GM23248 (cell line): Measurements from ENCODE around the gene PIWIL4. TPM values are rescaled to one million over a fixed set of nuclear protein-coding genes. Genes with fewer than 3 reads are reported as not detected.
A peak's percentile ranks its signal among the peaks of the same experiment; 100 is the strongest.

Experiments used
- DNase-seq: peaks from one replicate; pipeline ENCODE4 v3.0.0-alpha.2; 2015
- H2AFZ ChIP-seq: fragments of 200-600 bp; sonication (generic); 2 replicates; pipeline ENCODE4 v1.6.1; 2016; ENCODE audit warnings: antibody characterized with exemption
- H3F3A ChIP-seq: fragments of 200-600 bp; sonication (generic); 2 replicates; pipeline ENCODE4 v1.6.1; 2016; ENCODE audit warnings: mild to moderate bottlenecking, antibody characterized with exemption, mixed run types; ENCODE audit not compliant: insufficient read depth
- H3K27ac ChIP-seq: fragments of 200-600 bp; sonication (generic); 2 replicates; pipeline ENCODE4 v1.5.1; 2016; ENCODE audit warnings: mild to moderate bottlenecking
- H3K27me3 ChIP-seq: fragments of 200-600 bp; sonication (generic); replicated peaks from 2 replicates; pipeline ENCODE4 v1.6.1; 2016; ENCODE audit warnings: mild to moderate bottlenecking; ENCODE audit not compliant: insufficient read depth
- H3K36me3 ChIP-seq: fragments of 200-600 bp; sonication (generic); 2 replicates; pipeline ENCODE4 v1.6.1; 2016; ENCODE audit warnings: low read depth, mild to moderate bottlenecking
- H3K4me1 ChIP-seq: fragments of 200-600 bp; sonication (generic); 2 replicates; pipeline ENCODE4 v1.6.1; 2016; ENCODE audit warnings: mild to moderate bottlenecking; ENCODE audit not compliant: insufficient read depth
- H3K4me2 ChIP-seq: fragments of 200-600 bp; sonication (generic); one replicate; pipeline ENCODE4 v1.6.1; 2016; ENCODE audit warnings: mild to moderate bottlenecking; ENCODE audit not compliant: unreplicated experiment
- H3K4me3 ChIP-seq: fragments of 200-600 bp; sonication (generic); 2 replicates; pipeline ENCODE4 v1.5.1; 2016; ENCODE audit warnings: mild to moderate bottlenecking
- H3K79me2 ChIP-seq: fragments of 200-600 bp; sonication (generic); 2 replicates; pipeline ENCODE4 v1.6.1; 2016; ENCODE audit warnings: mild to moderate bottlenecking; ENCODE audit not compliant: insufficient read depth
- H3K9ac ChIP-seq: fragments of 200-600 bp; sonication (generic); 2 replicates; pipeline ENCODE4 v1.6.1; 2016; ENCODE audit warnings: mild to moderate bottlenecking
- H3K9me2 ChIP-seq: fragments of 200-600 bp; sonication (generic); 2 replicates; pipeline ENCODE4 v1.6.1; 2016; ENCODE audit warnings: mixed run types, mild to moderate bottlenecking, moderate library complexity; ENCODE audit not compliant: insufficient read depth
- H3K9me3 ChIP-seq: fragments of 200-600 bp; sonication (generic); one replicate; pipeline ENCODE4 v1.6.1; 2017; ENCODE audit warnings: low read depth
- H4K20me1 ChIP-seq: fragments of 200-600 bp; sonication (generic); 2 replicates; pipeline ENCODE4 v1.6.0; 2016; ENCODE audit not compliant: insufficient read depth
- EZH2 ChIP-seq: fragments of 200-600 bp; sonication (generic); IDR thresholded peaks from 2 replicates; pipeline ENCODE4 v1.6.1; 2018; ENCODE audit warnings: antibody characterized with exemption, mild to moderate bottlenecking; ENCODE audit not compliant: insufficient read depth, poor library complexity, severe bottlenecking
- EZH2phosphoT487 ChIP-seq: fragments of 200-600 bp; sonication (generic); IDR thresholded peaks from 2 replicates; pipeline ENCODE4 v1.6.1; 2018; ENCODE audit warnings: antibody characterized with exemption, moderate library complexity, mild to moderate bottlenecking, low read depth; ENCODE audit not compliant: insufficient read depth
- WGBS, 2 experiments: methylation state at CpG; one replicate each; pipeline ENCODE4 v1.1.6; 2015 to 2017; ENCODE audit warnings: low lambda C conversion rate in 2 of 2, low coverage in 1 of 2; ENCODE audit errors: missing lambda C conversion rate in 2 of 2; 5-methylcytosine and 5-hydroxymethylcytosine counted together
- in situ Hi-C: fragments of 300-500 bp; cut with MboI; formaldehyde crosslinking; loops from 2 replicates; pipeline ENCODE4 v1.15.0; 2020
- polyA plus RNA-seq: library from polyadenylated mRNA; unstranded; fragments of >200 nt; fragmentation: Nextera tagmentation; extraction: Ambion mirVana; gene quantifications from 2 replicates; pipeline ENCODE4 v1.2.1, GENCODE V29; 2016
- total RNA-seq: library from RNA; depleted of rRNA; stranded (reverse); fragments of >200 nt; shearing (Covaris generic); gene quantifications from 2 replicates; pipeline ENCODE4 v1.2.3, GENCODE V29; 2014

The PIWIL4 gene
- total and polyA plus RNA-seq, 2 experiments from 2014 or later: 1.2 to 1.4 TPM

GRCh38 chr11:94574193-94574961 is 7.2 kb downstream of the PIWIL4 start:
- Histone ChIP-seq H2AFZ (peak overlapping the region; percentile 88), H3K27ac (peak overlapping the region; percentile 72)

GRCh38 chr11:94576306-94576705 is 9.1 kb downstream of the PIWIL4 start:
- no peaks in the 10 kb centered on the region for H3K79me2 ChIP-seq
- no peaks in the 10 kb centered on the region for H3K9me3 ChIP-seq
- no peak overlapping the region for H3K4me3 ChIP-seq
- WGBS, 2 experiments: 85 to 86% methylated on average over 5 of the region's 5 CpGs
- no peak overlapping the region for H3K9ac ChIP-seq
- H3K4me1 ChIP-seq: peaks cover 18% of the 10 kb centered on the region
- no peak overlapping the region for H3K27ac ChIP-seq
- TF ChIP-seq EZH2phosphoT487 (no peak), EZH2 (no peak)
- no peaks in the 10 kb centered on the region for H4K20me1 ChIP-seq
- no peak overlapping the region for H3K4me2 ChIP-seq
- in situ Hi-C loops: no loop called here
- H3K36me3 ChIP-seq: no peaks in the 10 kb centered on the region
- H3K9me2 ChIP-seq: no peaks in the 10 kb centered on the region
- no peak for DNase-seq
- peaks cover 15% of the 10 kb centered on the region for H3F3A ChIP-seq
- no peak overlapping the region for H2AFZ ChIP-seq
- no peaks in the 10 kb centered on the region for H3K27me3 ChIP-seq

More at GRCh38 chr11:94574193-94574961, 7.2 kb downstream of the PIWIL4 start:
- H4K20me1 ChIP-seq: no peaks in the 10 kb centered on the region
- in situ Hi-C loops: no loop called here
- H3K79me2 ChIP-seq: no peaks in the 10 kb centered on the region
- no peaks in the 10 kb centered on the region for H3K36me3 ChIP-seq
- no peaks in the 10 kb centered on the region for H3K9me3 ChIP-seq
- peaks cover 18% of the 10 kb centered on the region for H3K4me1 ChIP-seq
- no peaks in the 10 kb centered on the region for H3K9me2 ChIP-seq
- H3F3A ChIP-seq: peaks cover 15% of the 10 kb centered on the region
- H3K4me3 ChIP-seq: peak overlapping the region; percentile 71
- peak overlapping the region; percentile 79 for H3K4me2 ChIP-seq
- H3K27me3 ChIP-seq: no peaks in the 10 kb centered on the region
- H3K9ac ChIP-seq: peak overlapping the region; percentile 72
- WGBS, 2 experiments: 7% methylated on average over 13 of the region's 13 CpGs
- 0 out of 2 replicates have a peak, but pooled peaks have one; percentile 37 for TF ChIP-seq EZH2phosphoT487
- TF ChIP-seq EZH2: no peak
- peak; percentile 87 for DNase-seq

GRCh38 chr11:94577841-94578240 is 10.7 kb downstream of the PIWIL4 start:
- no peak for DNase-seq
- Histone ChIP-seq H3K4me2 (no peak overlapping the region), H3K9me3 (no peaks in the 10 kb centered on the region), H3K27ac (no peak overlapping the region), H3K36me3 (no peaks in the 10 kb centered on the region), H3K4me3 (no peak overlapping the region), H3K9ac (no peak overlapping the region), H2AFZ (no peak overlapping the region), H4K20me1 (no peaks in the 10 kb centered on the region), H3K27me3 (no peaks in the 10 kb centered on the region), H3K4me1 (peaks cover 18% of the 10 kb centered on the region), H3F3A (peaks cover 15% of the 10 kb centered on the region), H3K9me2 (no peaks in the 10 kb centered on the region), H3K79me2 (no peaks in the 10 kb centered on the region)
- 79 to 82% methylated on average over 3 of the region's 3 CpGs for WGBS, 2 experiments
- in situ Hi-C loops: no loop called here
- TF ChIP-seq EZH2phosphoT487: no peak
- no peak for TF ChIP-seq EZH2

- in situ Hi-C loops: no loop called here
- WGBS, 2 experiments: no CpG with 5 or more reads among the region's 1 CpG
- no peaks in the 10 kb centered on the region for H3K27me3 ChIP-seq
- H2AFZ ChIP-seq: no peak overlapping the region
- H3K27ac ChIP-seq: no peak overlapping the region
- H3K4me2 ChIP-seq: no peak overlapping the region
- DNase-seq: no peak
- no peaks in the 10 kb centered on the region for H4K20me1 ChIP-seq
- H3K36me3 ChIP-seq: no peaks in the 10 kb centered on the region
- H3K9me2 ChIP-seq: no peaks in the 10 kb centered on the region
- H3K9ac ChIP-seq: no peak overlapping the region
- TF ChIP-seq EZH2phosphoT487 (no peak), EZH2 (no peak)
- H3K4me1 ChIP-seq: 0 out of 2 replicates have a peak, but pooled peaks cover 3% of the 10 kb centered on the region
- H3K4me3 ChIP-seq: no peak overlapping the region
- H3K9me3 ChIP-seq: no peaks in the 10 kb centered on the region
- no peaks in the 10 kb centered on the region for H3K79me2 ChIP-seq
- no peaks in the 10 kb centered on the region for H3F3A ChIP-seq
Measured at GRCh38 chr11:94581926-94582325, 14.8 kb downstream of the PIWIL4 start.
